Mesendoderm (in vitro differentiated cells): ENCODE data around the gene ZNF783.
"Not testable (repeated sequence)": the region's sequence is repeated elsewhere in the genome, so short reads cannot be mapped to it uniquely, and the experiment has no call there.

Experiments
- DNase-seq: peaks from one replicate; pipeline ENCODE4 v3.0.0; 2013
- H2AK5ac ChIP-seq: 2 replicates; pipeline ENCODE4 v1.6.1; 2013; ENCODE audit warnings: low read length, inconsistent platforms
- H2BK120ac ChIP-seq: 2 replicates; pipeline ENCODE4 v1.6.1; 2013; ENCODE audit warnings: low read depth, mild to moderate bottlenecking, low read length, moderate library complexity, mixed read lengths
- H2BK15ac ChIP-seq: replicated peaks from 2 replicates; pipeline ENCODE4 v1.6.1; 2013; ENCODE audit warnings: low read depth, mild to moderate bottlenecking, moderate library complexity
- H2BK5ac ChIP-seq: 2 replicates; pipeline ENCODE4 v1.6.1; 2013; ENCODE audit warnings: low read length, inconsistent platforms
- H3K18ac ChIP-seq: 2 replicates; pipeline ENCODE4 v1.6.1; 2013; ENCODE audit warnings: mild to moderate bottlenecking, low read length, mixed read lengths
- H3K23ac ChIP-seq: one replicate; pipeline ENCODE4 v1.6.1; 2013; ENCODE audit warnings: low read length
- H3K27ac ChIP-seq: 2 replicates; pipeline ENCODE4 v1.5.1; 2013; ENCODE audit warnings: low read depth, mild to moderate bottlenecking, inconsistent platforms, low read length, moderate library complexity
- H3K27me3 ChIP-seq: 2 replicates; pipeline ENCODE4 v1.6.1; 2013; ENCODE audit warnings: low read length, control low read depth, mild to moderate bottlenecking, inconsistent platforms; ENCODE audit not compliant: insufficient read depth, poor library complexity
- H3K36me3 ChIP-seq: 2 replicates; pipeline ENCODE4 v1.6.1; 2013; ENCODE audit warnings: low read length, inconsistent platforms; ENCODE audit not compliant: control insufficient read depth, insufficient read depth
- H3K4ac ChIP-seq: one replicate; pipeline ENCODE4 v1.6.1; 2013; ENCODE audit warnings: low read depth, mild to moderate bottlenecking, low read length, moderate library complexity
- H3K4me1 ChIP-seq: 2 replicates; pipeline ENCODE4 v1.6.1; 2013; ENCODE audit warnings: low read depth, low read length, inconsistent platforms; ENCODE audit not compliant: control insufficient read depth
- H3K4me2 ChIP-seq: 2 replicates; pipeline ENCODE4 v1.6.1; 2013; ENCODE audit warnings: low read length
- H3K4me3 ChIP-seq: 2 replicates; pipeline ENCODE4 v1.5.1; 2013; ENCODE audit warnings: mild to moderate bottlenecking, low read length
- H3K56ac ChIP-seq: one replicate; pipeline ENCODE4 v1.6.1; 2013; ENCODE audit warnings: low read length
- H3K79me1 ChIP-seq: 2 replicates; pipeline ENCODE4 v1.6.1; 2013; ENCODE audit warnings: low read length, inconsistent platforms
- H3K79me2 ChIP-seq: 2 replicates; pipeline ENCODE4 v1.6.1; 2013; ENCODE audit warnings: mild to moderate bottlenecking, low read length; ENCODE audit not compliant: control insufficient read depth, insufficient read depth
- H3K9ac ChIP-seq: 2 replicates; pipeline ENCODE4 v1.6.1; 2013; ENCODE audit warnings: low read length, inconsistent platforms
- H4K5ac ChIP-seq: one replicate; pipeline ENCODE4 v1.6.1; 2013; ENCODE audit warnings: low read length
- H4K8ac ChIP-seq: one replicate; pipeline ENCODE4 v1.6.1; 2013; ENCODE audit warnings: low read depth, mild to moderate bottlenecking, control low read depth, low read length, moderate library complexity
- WGBS: extraction: QIAGEN DNeasy Blood & Tissue Kit; methylation state at CpG from one replicate; pipeline ENCODE4 v1.1.7; 2013; ENCODE audit warnings: low lambda C conversion rate, missing lambda C conversion rate; ENCODE audit not compliant: insufficient coverage; ENCODE audit errors: extremely low coverage; 5-methylcytosine and 5-hydroxymethylcytosine counted together

ZNF783 gene

DNA sequence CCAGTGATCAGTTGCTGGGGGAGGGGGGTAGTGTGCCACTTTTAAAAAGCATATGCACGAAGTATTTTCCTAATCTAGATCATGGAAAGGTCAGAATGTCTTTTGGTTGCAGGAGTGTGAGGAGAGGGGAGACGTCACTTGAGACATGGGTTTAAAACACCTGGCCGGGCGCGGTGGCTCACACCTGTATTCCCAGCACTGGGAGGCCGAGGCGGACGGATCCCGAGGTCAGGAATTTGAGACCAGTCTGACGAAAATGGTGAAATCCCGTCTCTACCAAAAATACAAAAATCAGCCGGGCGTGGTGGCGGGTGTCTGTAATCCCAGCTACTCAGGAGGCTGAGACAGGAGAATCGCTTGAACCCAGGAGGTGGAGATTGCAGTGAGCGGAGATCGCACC lies 35.6 kb upstream of the ZNF783 start:
- not testable (repeated sequence) for H2BK120ac ChIP-seq, H2BK5ac ChIP-seq, H3K79me1 ChIP-seq, DNase-seq, H4K8ac ChIP-seq, H4K5ac ChIP-seq, H3K4ac ChIP-seq, H3K27me3 ChIP-seq, H3K27ac ChIP-seq, H3K18ac ChIP-seq, H3K9ac ChIP-seq, H3K36me3 ChIP-seq, H2AK5ac ChIP-seq, H3K4me1 ChIP-seq, H3K79me2 ChIP-seq, H3K23ac ChIP-seq, H3K4me2 ChIP-seq, H3K56ac ChIP-seq, H3K4me3 ChIP-seq, H2BK15ac ChIP-seq
- WGBS, result no CpG with 5 or more reads among the region's 17 CpGs

DNA sequence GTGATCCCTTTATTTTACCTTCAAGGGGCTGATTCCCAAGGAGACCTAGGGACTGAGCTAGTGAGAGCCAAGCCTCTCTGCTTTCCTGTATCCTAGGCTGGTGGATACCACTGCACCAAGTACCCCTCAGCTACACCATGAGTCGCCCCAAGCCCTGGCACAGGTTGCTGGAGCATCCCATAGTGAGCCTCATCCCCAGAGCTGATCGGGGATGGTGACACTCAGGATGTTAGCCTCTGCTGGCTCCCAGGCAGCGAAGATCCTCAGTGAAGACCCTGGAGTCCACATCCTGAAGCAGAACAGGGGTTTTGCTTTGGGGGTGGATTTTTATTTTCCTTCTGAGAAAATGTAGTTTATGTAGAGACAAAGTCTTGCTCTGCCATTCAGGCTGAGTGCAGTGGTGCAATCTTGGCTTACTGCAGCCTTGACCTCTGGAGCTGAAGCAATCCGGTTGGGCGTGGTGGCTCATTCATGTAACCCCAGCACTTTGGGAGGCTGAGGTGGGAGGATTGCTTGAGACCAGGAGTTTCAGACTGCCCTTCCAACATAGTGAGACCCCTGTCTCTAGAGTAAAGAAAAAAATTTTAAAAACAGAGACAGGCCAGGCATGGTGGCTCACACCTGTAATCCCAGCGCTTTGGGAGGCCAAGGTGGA lies 35.0 kb upstream of the ZNF783 start:
- H3K4me2 ChIP-seq, result no peak overlapping the region
- H3K23ac ChIP-seq, result no peak overlapping the region
- no peak overlapping the region for H3K4ac ChIP-seq
- H3K36me3 ChIP-seq, result peaks cover 2% of the 10 kb centered on the region
- H3K4me1 ChIP-seq, result no peaks in the 10 kb centered on the region
- H3K79me1 ChIP-seq, result no peaks in the 10 kb centered on the region
- H3K4me3 ChIP-seq, result no peak overlapping the region
- no peak overlapping the region for H4K8ac ChIP-seq
- no peak overlapping the region for H3K27ac ChIP-seq
- no peak overlapping the region for H2BK120ac ChIP-seq
- H3K9ac ChIP-seq, result no peak overlapping the region
- no peak overlapping the region for H3K56ac ChIP-seq
- no peak overlapping the region for H3K18ac ChIP-seq
- no CpG with 5 or more reads among the region's 6 CpGs for WGBS
- H4K5ac ChIP-seq, result no peak overlapping the region
- H3K79me2 ChIP-seq, result no peaks in the 10 kb centered on the region
- no peak for DNase-seq
- no peaks in the 10 kb centered on the region for H3K27me3 ChIP-seq
- no peak overlapping the region for H2BK15ac ChIP-seq
- no peak overlapping the region for H2AK5ac ChIP-seq
- H2BK5ac ChIP-seq, result no peak overlapping the region

DNA sequence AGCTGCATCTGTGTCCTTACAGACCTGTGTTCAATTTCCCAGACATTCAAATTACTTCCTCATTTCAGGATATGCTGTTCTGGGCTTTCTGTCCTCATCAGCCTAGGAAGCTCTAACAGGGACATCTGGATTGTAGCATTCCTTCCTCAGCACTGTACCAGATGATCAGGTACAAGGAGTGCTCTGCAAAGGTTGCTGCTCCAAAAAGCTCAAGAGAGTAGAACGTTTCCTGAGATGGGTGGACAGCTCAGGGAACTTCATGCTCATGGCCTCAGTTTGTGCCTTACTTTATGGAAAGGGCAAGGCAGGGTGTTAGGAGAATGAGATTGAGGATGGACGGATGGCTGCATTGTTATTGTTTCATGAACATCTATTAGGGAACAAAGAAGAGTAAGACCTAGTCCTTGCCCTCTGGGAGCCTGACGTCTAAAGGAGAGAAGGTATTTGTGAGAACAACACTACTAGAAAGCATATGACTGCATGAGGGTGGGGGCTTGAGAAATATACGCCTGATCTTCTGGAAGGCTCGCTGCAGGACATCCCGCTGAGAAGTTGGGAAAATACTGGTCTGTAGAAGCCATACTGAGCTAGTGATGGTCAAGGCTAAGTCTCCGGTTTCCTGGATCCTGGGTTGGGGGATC lies 33.0 kb upstream of the ZNF783 start:
- no peak overlapping the region for H3K18ac ChIP-seq
- no peak overlapping the region for H3K4me3 ChIP-seq
- no peaks in the 10 kb centered on the region for H3K27me3 ChIP-seq
- H3K79me1 ChIP-seq, result no peaks in the 10 kb centered on the region
- H3K27ac ChIP-seq, result no peak overlapping the region
- no peak overlapping the region for H2AK5ac ChIP-seq
- no peak overlapping the region for H2BK5ac ChIP-seq
- H3K23ac ChIP-seq, result no peak overlapping the region
- H4K8ac ChIP-seq, result no peak overlapping the region
- H3K79me2 ChIP-seq, result no peaks in the 10 kb centered on the region
- H3K9ac ChIP-seq, result no peak overlapping the region
- no peak overlapping the region for H3K4me2 ChIP-seq
- H3K56ac ChIP-seq, result no peak overlapping the region
- H3K4ac ChIP-seq, result no peak overlapping the region
- WGBS, result no CpG with 5 or more reads among the region's 7 CpGs
- H3K36me3 ChIP-seq, result no peaks in the 10 kb centered on the region
- no peak for DNase-seq
- H2BK15ac ChIP-seq, result no peak overlapping the region
- H2BK120ac ChIP-seq, result no peak overlapping the region
- no peaks in the 10 kb centered on the region for H3K4me1 ChIP-seq
- H4K5ac ChIP-seq, result peak overlapping the region; percentile 56

DNA sequence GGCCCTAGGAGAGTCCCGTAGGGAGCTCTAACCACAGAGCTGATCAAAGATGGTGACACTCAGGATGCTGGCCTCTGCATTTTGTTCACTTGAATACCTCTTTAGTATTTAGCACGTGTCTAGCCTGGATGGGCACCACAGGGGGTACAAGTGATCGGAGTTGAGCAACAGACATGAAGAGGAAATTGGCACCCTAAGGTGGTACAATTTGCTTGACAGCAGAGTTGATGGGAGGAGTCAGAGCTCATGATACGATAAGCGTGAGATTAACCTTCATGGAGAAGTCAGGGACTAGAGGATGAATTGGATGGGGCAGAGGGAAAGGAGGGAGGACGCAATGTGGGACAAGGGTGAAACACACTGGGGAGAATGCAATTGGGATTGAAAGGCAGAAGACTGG lies 32.5 kb upstream of the ZNF783 start:
- H3K27ac ChIP-seq, result no peak overlapping the region
- no peak overlapping the region for H2BK120ac ChIP-seq
- H4K5ac ChIP-seq, result no peak overlapping the region
- H3K4me1 ChIP-seq, result no peaks in the 10 kb centered on the region
- no peak overlapping the region for H2BK15ac ChIP-seq
- H3K4me3 ChIP-seq, result no peak overlapping the region
- no peak overlapping the region for H3K4ac ChIP-seq
- no peak for DNase-seq
- no peak overlapping the region for H4K8ac ChIP-seq
- H3K9ac ChIP-seq, result no peak overlapping the region
- no peak overlapping the region for H3K18ac ChIP-seq
- no peak overlapping the region for H2BK5ac ChIP-seq
- H3K27me3 ChIP-seq, result no peaks in the 10 kb centered on the region
- H3K36me3 ChIP-seq, result no peaks in the 10 kb centered on the region
- no peak overlapping the region for H2AK5ac ChIP-seq
- no peak overlapping the region for H3K4me2 ChIP-seq
- no peak overlapping the region for H3K23ac ChIP-seq
- no peak overlapping the region for H3K56ac ChIP-seq
- no peaks in the 10 kb centered on the region for H3K79me2 ChIP-seq
- no CpG with 5 or more reads among the region's 6 CpGs for WGBS
- H3K79me1 ChIP-seq, result no peaks in the 10 kb centered on the region

DNA sequence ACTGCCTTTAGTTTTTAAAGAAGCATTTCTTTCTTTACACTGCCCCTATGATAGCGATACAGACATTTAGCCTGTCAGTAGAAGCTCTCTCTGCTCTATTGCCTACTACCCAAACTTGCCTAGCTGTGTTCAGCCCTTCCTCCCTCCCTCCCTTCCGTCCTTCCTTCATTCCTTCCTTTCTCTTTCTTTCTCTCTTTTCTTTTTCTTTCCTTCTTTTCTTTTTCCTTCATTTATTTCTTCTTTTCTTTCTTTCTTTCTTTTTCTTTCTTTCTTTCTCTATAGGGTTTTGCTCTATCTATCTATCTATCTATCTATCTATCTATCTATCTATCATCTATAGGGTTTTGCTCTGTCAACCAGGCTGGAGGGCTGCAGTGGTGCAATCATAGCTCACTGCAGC lies 29.6 kb upstream of the ZNF783 start:
- Histone ChIP-seq H3K9ac (no peak overlapping the region), H2BK15ac (no peak overlapping the region), H3K23ac (no peak overlapping the region), H3K18ac (no peak overlapping the region), H2BK5ac (no peak overlapping the region), H3K79me2 (no peaks in the 10 kb centered on the region), H3K4ac (no peak overlapping the region), H3K56ac (no peak overlapping the region), H3K4me3 (no peak overlapping the region), H3K4me2 (no peak overlapping the region), H3K27me3 (no peaks in the 10 kb centered on the region), H4K8ac (no peak overlapping the region), H3K36me3 (no peaks in the 10 kb centered on the region), H4K5ac (no peak overlapping the region), H2AK5ac (no peak overlapping the region), H3K79me1 (no peaks in the 10 kb centered on the region), H2BK120ac (no peak overlapping the region), H3K4me1 (no peaks in the 10 kb centered on the region), H3K27ac (no peak overlapping the region)
- WGBS, result no CpG with 5 or more reads among the region's 2 CpGs
- DNase-seq, result no peak
